ENCODE measurements around the gene SAFB2.

DNA sequence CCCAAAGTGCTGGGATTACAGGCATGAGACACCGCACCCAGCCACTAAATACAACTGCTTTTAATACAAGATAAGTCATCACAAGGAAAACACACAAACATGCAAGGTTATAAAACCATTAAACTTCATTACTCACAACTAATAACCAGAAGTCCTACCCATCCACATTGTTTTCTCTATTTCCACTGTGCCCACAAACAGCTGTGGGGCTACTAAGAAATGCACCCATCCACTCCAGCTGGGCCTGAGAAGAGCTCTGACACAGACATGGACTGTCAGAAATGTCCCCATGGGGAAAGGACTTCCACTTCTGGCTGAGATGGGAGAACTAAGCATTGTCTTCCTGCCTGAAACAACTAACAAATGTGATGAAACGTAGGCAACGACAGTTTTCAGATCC lies 17.2 kb downstream of the SAFB2 start:
- no peak for TF ChIP-seq SIN3A (IDR thresholded peaks at IDR 0.05; ENCODE audit: borderline replicate concordance, insufficient read depth, low read length)
- TF ChIP-seq, protein P1, sequence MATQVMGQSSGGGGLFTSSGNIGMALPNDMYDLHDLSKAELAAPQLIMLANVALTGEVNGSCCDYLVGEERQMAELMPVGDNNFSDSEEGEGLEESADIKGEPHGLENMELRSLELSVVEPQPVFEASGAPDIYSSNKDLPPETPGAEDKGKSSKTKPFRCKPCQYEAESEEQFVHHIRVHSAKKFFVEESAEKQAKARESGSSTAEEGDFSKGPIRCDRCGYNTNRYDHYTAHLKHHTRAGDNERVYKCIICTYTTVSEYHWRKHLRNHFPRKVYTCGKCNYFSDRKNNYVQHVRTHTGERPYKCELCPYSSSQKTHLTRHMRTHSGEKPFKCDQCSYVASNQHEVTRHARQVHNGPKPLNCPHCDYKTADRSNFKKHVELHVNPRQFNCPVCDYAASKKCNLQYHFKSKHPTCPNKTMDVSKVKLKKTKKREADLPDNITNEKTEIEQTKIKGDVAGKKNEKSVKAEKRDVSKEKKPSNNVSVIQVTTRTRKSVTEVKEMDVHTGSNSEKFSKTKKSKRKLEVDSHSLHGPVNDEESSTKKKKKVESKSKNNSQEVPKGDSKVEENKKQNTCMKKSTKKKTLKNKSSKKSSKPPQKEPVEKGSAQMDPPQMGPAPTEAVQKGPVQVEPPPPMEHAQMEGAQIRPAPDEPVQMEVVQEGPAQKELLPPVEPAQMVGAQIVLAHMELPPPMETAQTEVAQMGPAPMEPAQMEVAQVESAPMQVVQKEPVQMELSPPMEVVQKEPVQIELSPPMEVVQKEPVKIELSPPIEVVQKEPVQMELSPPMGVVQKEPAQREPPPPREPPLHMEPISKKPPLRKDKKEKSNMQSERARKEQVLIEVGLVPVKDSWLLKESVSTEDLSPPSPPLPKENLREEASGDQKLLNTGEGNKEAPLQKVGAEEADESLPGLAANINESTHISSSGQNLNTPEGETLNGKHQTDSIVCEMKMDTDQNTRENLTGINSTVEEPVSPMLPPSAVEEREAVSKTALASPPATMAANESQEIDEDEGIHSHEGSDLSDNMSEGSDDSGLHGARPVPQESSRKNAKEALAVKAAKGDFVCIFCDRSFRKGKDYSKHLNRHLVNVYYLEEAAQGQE (IDR thresholded peaks at IDR 0.05; ENCODE audit: insufficient read depth in 1 of 2, low read depth in 2 of 2, low read length in 2 of 2): no peak

All from PFSK-1 (cell line).